ENCODE results near the gene PEBP1. TPM values are rescaled to one million over a fixed set of nuclear protein-coding genes. Genes with fewer than 3 reads are reported as not detected.

PEBP1 gene
- total and polyA plus RNA-seq, 10 of the 15 experiments (the other 5 are each of a cell fraction or from before 2014, with no cell fraction given): 79.4 to 415 (median 206) TPM

GRCh38 chr12:118122264-118122663 lies 13.7 kb upstream of the PEBP1 start:
- Histone ChIP-seq H2AFZ (ENCODE audit: control insufficient read depth, low read depth, low read length) (no peak overlapping the region), H3K4me2 (ENCODE audit: control insufficient read depth, insufficient read depth) (no peak overlapping the region), H3K9ac (ENCODE audit: control insufficient read depth, insufficient read depth, low read length) (no peak overlapping the region), H4K20me1 (ENCODE audit: control insufficient read depth, insufficient read depth) (no peaks in the 10 kb centered on the region), H3K4me1 (ENCODE audit: control insufficient read depth, insufficient read depth, low read length) (no peaks in the 10 kb centered on the region; the same call in 1 of the 2 replicates), H3K9me3 (replicated peaks; ENCODE audit: control insufficient read depth, insufficient read depth, low read length) (no peaks in the 10 kb centered on the region), H3K36me3 (ENCODE audit: control insufficient read depth in 2 of 2, insufficient read depth in 2 of 2, low read length in 1 of 2) (no peaks in the 10 kb centered on the region; a peak in 1 of 4 replicates), H3K27ac (ENCODE audit: control insufficient read depth, insufficient read depth) (no peak overlapping the region), H3K4me3 (no peak overlapping the region), H3K79me2 (ENCODE audit: control insufficient read depth, insufficient read depth, low read length) (no peaks in the 10 kb centered on the region), H3K27me3 (replicated peaks in 1 of 2; ENCODE audit: control insufficient read depth in 2 of 2, insufficient read depth in 2 of 2, low read length in 1 of 2) (no peaks in the 10 kb centered on the region)
- in situ Hi-C loops (cut with MboI) (loop anchor here (25.0 kb wide), 2 partner anchors 915 to 1415 kb away; no protein-coding TSS in a partner anchor), intact Hi-C loops (cut with micrococcal nuclease; ENCODE audit: unreplicated experiment) (no loop called here)
- BruUV-seq (replicated peaks): no TSS peak
- ATAC-seq (no peak), DNase-seq (ENCODE audit: low read depth, low spot score) (no peak), FAIRE-seq (no peak)
- POLR2A ChIA-PET: interaction anchor here (1.9 kb wide), 1 partner anchor 254 kb away, joined by 19 read pairs; the partner anchor contains the start of gene SUDS3
- RAD21 ChIA-PET (ENCODE audit: unreplicated experiment): interaction anchor here (4.9 kb wide), 1 partner anchor 254 kb away, joined by 126 read pairs; the partner anchor contains the start of gene SUDS3
- SMC1A ChIA-PET (ENCODE audit: uncharacterized antibody, unreplicated experiment): interaction anchor here (1.6 to 4.8 kb wide), 6 partner anchors 30 to 254 kb away, joined by 4 to 105 read pairs (median 11); partner anchors contain the start of gene SUDS3
- 94% methylated on average over 6 of the region's 6 CpGs for WGBS (ENCODE audit: insufficient coverage, insufficient replicate concordance, low lambda C conversion rate, missing lambda C conversion rate)
- TF ChIP-seq MYC (IDR thresholded peaks at IDR 0.05; ENCODE audit: insufficient read depth, insufficient read length, insufficient replicate concordance, low read length, severe bottlenecking): no peak
- no peak for TF ChIP-seq REST (IDR thresholded peaks at IDR 0.05; ENCODE audit: low read depth, low read length)
- no peak for TF ChIP-seq FOS (IDR thresholded peaks at IDR 0.05; ENCODE audit: borderline replicate concordance, extremely low read depth, insufficient read length)
- TF ChIP-seq RAD51 (IDR thresholded peaks at IDR 0.05): no peak
- no peak for TF ChIP-seq MYB (IDR thresholded peaks at IDR 0.05; ENCODE audit: borderline replicate concordance, low read depth, low read length)
- no peak for TF ChIP-seq HDAC2 (IDR thresholded peaks at IDR 0.05)
- no peak for TF ChIP-seq IKZF1 (conservative IDR thresholded peaks at IDR 0.05)
- TF ChIP-seq E2F4 (IDR thresholded peaks at IDR 0.05; ENCODE audit: low read depth, low read length): no peak
- TF ChIP-seq HDGF (IDR thresholded peaks at IDR 0.05): no peak
- no peak for TF ChIP-seq JUND (IDR thresholded peaks at IDR 0.05; ENCODE audit: low read depth, low read length)
- TF ChIP-seq YY1 (IDR thresholded peaks at IDR 0.05; ENCODE audit: low read depth, low read length): no peak
- no peak for TF ChIP-seq RFX5 (IDR thresholded peaks at IDR 0.05; ENCODE audit: low read depth, low read length)
- no peak for TF ChIP-seq ZBTB4 (CRISPR knock-in tag; IDR thresholded peaks at IDR 0.05)
- no peak for TF ChIP-seq SIN3A (IDR thresholded peaks at IDR 0.05; ENCODE audit: low read depth, low read length)
- CTCF ChIA-PET: interaction anchor here (0.7 to 5.1 kb wide), 7 partner anchors 13 to 255 kb away, joined by 3 to 171 read pairs (median 5); partner anchors contain the start of genes PEBP1 and SUDS3

All from GM12878 (cell line).